ENCODE data around the gene UBL5. TPM values are rescaled to one million over a fixed set of nuclear protein-coding genes. Genes with fewer than 3 reads are reported as not detected.

UBL5 gene
- total RNA-seq, 2 experiments from 2014 or later, result 334 to 346 TPM

- intact Hi-C loops (cut with micrococcal nuclease), result loop anchor here (2.0 kb wide), 1 partner anchor 23 kb away; the partner anchor contains the start of gene PIN1
- DNase-seq, result peak; percentile 41
- POLR2A ChIA-PET, result interaction anchor here (0.8 to 1.2 kb wide), 2 partner anchors 9 to 31 kb away, joined by 3 read pairs; partner anchors contain the start of gene UBL5
- Mint-ChIP-seq H3K27me3 (no peaks in the 10 kb centered on the region), H3K9me3 (no peaks in the 10 kb centered on the region), H3K4me3 (peak overlapping the region; percentile 56), H3K4me1 (ENCODE audit: low read depth) (peaks cover 56% of the 10 kb centered on the region), H3K36me3 (peaks cover 5% of the 10 kb centered on the region), H3K27ac (peak overlapping the region; percentile 86)
- CTCF ChIA-PET, result interaction anchor here (0.6 to 1.3 kb wide), 6 partner anchors 11 to 530 kb away, joined by 3 to 4 read pairs (median 3); partner anchors contain the start of gene PIN1
Measured at GRCh38 chr19:9857920-9858746, 30.4 kb downstream of the UBL5 start.

GRCh38 chr19:9858766-9859165, 31.0 kb downstream of the UBL5 start:
- H3K4me1 Mint-ChIP-seq (ENCODE audit: low read depth), result peaks cover 61% of the 10 kb centered on the region
- H3K27me3 Mint-ChIP-seq, result no peaks in the 10 kb centered on the region
- CTCF ChIA-PET, result interaction anchor here (1.0 to 1.3 kb wide), 3 partner anchors 11 to 530 kb away, joined by 3 read pairs; no protein-coding TSS in a partner anchor
- H3K36me3 Mint-ChIP-seq, result peaks cover 5% of the 10 kb centered on the region
- no peak overlapping the region for H3K4me3 Mint-ChIP-seq
- DNase-seq, result no peak
- peak overlapping the region; percentile 86 for H3K27ac Mint-ChIP-seq
- POLR2A ChIA-PET, result interaction anchor here (1.2 kb wide), 1 partner anchor 8 kb away, joined by 3 read pairs; no protein-coding TSS in a partner anchor
- H3K9me3 Mint-ChIP-seq, result no peaks in the 10 kb centered on the region
- intact Hi-C loops (cut with micrococcal nuclease), result loop anchor here (2.0 kb wide), 1 partner anchor 24 kb away; the partner anchor contains the start of gene PIN1

GRCh38 chr19:9860407-9860806, 32.7 kb downstream of the UBL5 start:
- intact Hi-C loops (cut with micrococcal nuclease), result no loop called here
- H3K36me3 Mint-ChIP-seq, result peaks cover 3% of the 10 kb centered on the region
- POLR2A ChIA-PET, result interaction anchor here (0.6 kb wide), 2 partner anchors 14 to 720 kb away, joined by 3 read pairs; no protein-coding TSS in a partner anchor
- no peak for DNase-seq
- CTCF ChIA-PET, result interaction anchor here (1.5 kb wide), 1 partner anchor 21 kb away, joined by 3 read pairs; no protein-coding TSS in a partner anchor
- H3K4me3 Mint-ChIP-seq, result no peak overlapping the region
- H3K9me3 Mint-ChIP-seq, result no peaks in the 10 kb centered on the region
- H3K27me3 Mint-ChIP-seq, result no peaks in the 10 kb centered on the region
- peaks cover 70% of the 10 kb centered on the region for H3K4me1 Mint-ChIP-seq (ENCODE audit: low read depth)
- no peak overlapping the region for H3K27ac Mint-ChIP-seq

- no peak overlapping the region for H3K27ac Mint-ChIP-seq
- CTCF ChIA-PET, result interaction anchor here (1.6 kb wide), 1 partner anchor 14 kb away, joined by 4 read pairs; no protein-coding TSS in a partner anchor
- H3K4me1 Mint-ChIP-seq (ENCODE audit: low read depth), result peaks cover 75% of the 10 kb centered on the region
- H3K27me3 Mint-ChIP-seq, result no peaks in the 10 kb centered on the region
- H3K4me3 Mint-ChIP-seq, result no peak overlapping the region
- no peaks in the 10 kb centered on the region for H3K9me3 Mint-ChIP-seq
- H3K36me3 Mint-ChIP-seq, result peaks cover 1% of the 10 kb centered on the region
- POLR2A ChIA-PET, result interaction anchor here (0.6 kb wide), 1 partner anchor 474 kb away, joined by 3 read pairs; no protein-coding TSS in a partner anchor
- intact Hi-C loops (cut with micrococcal nuclease), result no loop called here
- DNase-seq, result no peak
Measured at GRCh38 chr19:9861503-9861902, 33.8 kb downstream of the UBL5 start.

- peaks cover 65% of the 10 kb centered on the region for H3K4me1 Mint-ChIP-seq (ENCODE audit: low read depth)
- DNase-seq, result peak; percentile 28
- CTCF ChIA-PET, result interaction anchor here (1.2 to 1.6 kb wide), 2 partner anchors 15 to 28 kb away, joined by 4 read pairs; partner anchors contain the start of gene PIN1
- H3K27me3 Mint-ChIP-seq, result no peaks in the 10 kb centered on the region
- H3K9me3 Mint-ChIP-seq, result no peaks in the 10 kb centered on the region
- H3K4me3 Mint-ChIP-seq, result peak overlapping the region; percentile 34
- peaks cover 1% of the 10 kb centered on the region for H3K36me3 Mint-ChIP-seq
- POLR2A ChIA-PET, result no interaction called here
- intact Hi-C loops (cut with micrococcal nuclease), result loop anchor here (1.0 kb wide), 1 partner anchor 137 kb away; no protein-coding TSS in a partner anchor
- peak overlapping the region; percentile 73 for H3K27ac Mint-ChIP-seq
Measured at GRCh38 chr19:9862938-9863337, 35.2 kb downstream of the UBL5 start.

GRCh38 chr19:9863759-9864158, 36.0 kb downstream of the UBL5 start:
- peak; percentile 41 for DNase-seq
- intact Hi-C loops (cut with micrococcal nuclease), result loop anchor here (1.0 kb wide), 1 partner anchor 137 kb away; no protein-coding TSS in a partner anchor
- H3K4me3 Mint-ChIP-seq, result peak overlapping the region; percentile 34
- H3K36me3 Mint-ChIP-seq, result peaks cover 1% of the 10 kb centered on the region
- POLR2A ChIA-PET, result no interaction called here
- H3K27me3 Mint-ChIP-seq, result no peaks in the 10 kb centered on the region
- peaks cover 57% of the 10 kb centered on the region for H3K4me1 Mint-ChIP-seq (ENCODE audit: low read depth)
- H3K27ac Mint-ChIP-seq, result no peak overlapping the region
- no peaks in the 10 kb centered on the region for H3K9me3 Mint-ChIP-seq
- CTCF ChIA-PET, result interaction anchor here (1.2 kb wide), 1 partner anchor 29 kb away, joined by 4 read pairs; the partner anchor contains the start of gene PIN1

GRCh38 chr19:9865732-9866501, 38.2 kb downstream of the UBL5 start:
- intact Hi-C loops (cut with micrococcal nuclease), result no loop called here
- Mint-ChIP-seq H3K9me3 (no peaks in the 10 kb centered on the region), H3K36me3 (no peaks in the 10 kb centered on the region), H3K4me1 (ENCODE audit: low read depth) (peaks cover 41% of the 10 kb centered on the region), H3K4me3 (no peak overlapping the region), H3K27ac (no peak overlapping the region), H3K27me3 (no peaks in the 10 kb centered on the region)
- peak; percentile 35 for DNase-seq
- POLR2A ChIA-PET, result interaction anchor here (1.2 kb wide), 1 partner anchor 8 kb away, joined by 3 read pairs; no protein-coding TSS in a partner anchor
- CTCF ChIA-PET, result interaction anchor here (1.1 kb wide), 1 partner anchor 10 kb away, joined by 3 read pairs; no protein-coding TSS in a partner anchor

- no peak overlapping the region for H3K4me3 Mint-ChIP-seq
- DNase-seq, result no peak
- intact Hi-C loops (cut with micrococcal nuclease), result no loop called here
- H3K4me1 Mint-ChIP-seq (ENCODE audit: low read depth), result peaks cover 19% of the 10 kb centered on the region
- no peak overlapping the region for H3K27ac Mint-ChIP-seq
- no peaks in the 10 kb centered on the region for H3K9me3 Mint-ChIP-seq
- ChIA-PET CTCF (no interaction called here), POLR2A (no interaction called here)
- no peaks in the 10 kb centered on the region for H3K27me3 Mint-ChIP-seq
- no peaks in the 10 kb centered on the region for H3K36me3 Mint-ChIP-seq
Measured at GRCh38 chr19:9868983-9869617, 41.4 kb downstream of the UBL5 start.

- no peaks in the 10 kb centered on the region for H3K27me3 Mint-ChIP-seq
- DNase-seq, result no peak
- peaks cover 2% of the 10 kb centered on the region for H3K4me1 Mint-ChIP-seq (ENCODE audit: low read depth)
- POLR2A ChIA-PET, result no interaction called here
- intact Hi-C loops (cut with micrococcal nuclease), result no loop called here
- H3K27ac Mint-ChIP-seq, result no peak overlapping the region
- H3K4me3 Mint-ChIP-seq, result no peak overlapping the region
- CTCF ChIA-PET, result interaction anchor here (2.1 kb wide), 1 partner anchor 28 kb away, joined by 4 read pairs; no protein-coding TSS in a partner anchor
- no peaks in the 10 kb centered on the region for H3K36me3 Mint-ChIP-seq
- H3K9me3 Mint-ChIP-seq, result no peaks in the 10 kb centered on the region
Measured at GRCh38 chr19:9871626-9872338, 44.1 kb downstream of the UBL5 start.

- Mint-ChIP-seq H3K27me3 (no peaks in the 10 kb centered on the region), H3K36me3 (no peaks in the 10 kb centered on the region), H3K4me1 (ENCODE audit: low read depth) (no peaks in the 10 kb centered on the region), H3K4me3 (no peak overlapping the region), H3K9me3 (no peaks in the 10 kb centered on the region), H3K27ac (no peak overlapping the region)
- ChIA-PET POLR2A (interaction anchor here (0.7 kb wide), 1 partner anchor 127 kb away, joined by 3 read pairs; no protein-coding TSS in a partner anchor), CTCF (interaction anchor here (0.6 to 2.1 kb wide), 3 partner anchors 27 to 1742 kb away, joined by 4 read pairs; no protein-coding TSS in a partner anchor)
- intact Hi-C loops (cut with micrococcal nuclease), result no loop called here
- no peak for DNase-seq
Measured at GRCh38 chr19:9872618-9873242, 45.0 kb downstream of the UBL5 start.
